GM19467 (cell line): ENCODE results near the gene TMEM91.

Source experiments
- ATAC-seq: cut with Tn5 transposase; IDR thresholded peaks from one replicate; pipeline ENCODE4 v1.9.1; 2021; ENCODE audit warnings: mild to moderate bottlenecking, moderate library complexity; ENCODE audit not compliant: unreplicated experiment

TMEM91 gene

DNA sequence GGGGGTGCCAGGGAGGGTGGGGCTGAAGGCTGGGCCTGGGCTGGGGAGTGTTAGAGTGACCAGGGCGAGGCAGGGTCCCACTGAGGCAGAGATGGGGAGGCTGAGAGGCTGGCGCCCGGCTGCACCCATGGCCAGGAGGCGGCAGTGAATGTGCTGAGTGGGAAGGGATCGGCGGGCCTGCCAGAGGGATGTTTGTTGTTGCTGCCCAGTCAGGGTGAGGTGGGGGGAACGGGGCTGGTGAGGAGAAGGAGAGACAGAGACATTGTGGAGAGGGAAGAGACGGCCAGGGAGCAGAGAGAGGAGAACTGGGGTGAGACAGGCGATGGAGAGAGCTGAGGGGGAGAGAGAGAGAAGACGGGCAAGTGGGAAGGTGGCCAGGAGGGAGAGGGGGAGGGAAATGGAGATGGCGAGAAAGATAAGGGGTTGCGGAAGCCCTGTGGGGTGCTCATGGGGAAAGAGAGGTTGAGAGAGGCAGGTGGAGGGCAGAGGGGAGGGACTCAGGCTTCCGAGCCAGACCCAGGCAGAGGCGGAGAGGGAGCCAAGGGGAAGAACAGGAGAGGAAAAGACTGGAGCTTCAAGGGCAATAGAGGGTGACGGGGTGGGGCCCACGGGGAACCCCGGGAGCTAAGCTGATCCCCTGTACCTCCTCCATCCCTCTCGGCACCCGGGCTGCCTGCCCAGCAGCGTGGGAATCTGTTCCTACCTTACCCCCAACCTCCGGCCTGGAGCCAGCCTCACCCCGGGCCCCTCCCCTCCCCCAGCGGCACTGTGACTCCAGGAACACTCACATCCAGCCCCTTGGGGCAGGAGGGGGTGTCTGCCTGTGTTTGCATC lies 51.5 kb downstream of the TMEM91 start:
- ATAC-seq: no peak

DNA sequence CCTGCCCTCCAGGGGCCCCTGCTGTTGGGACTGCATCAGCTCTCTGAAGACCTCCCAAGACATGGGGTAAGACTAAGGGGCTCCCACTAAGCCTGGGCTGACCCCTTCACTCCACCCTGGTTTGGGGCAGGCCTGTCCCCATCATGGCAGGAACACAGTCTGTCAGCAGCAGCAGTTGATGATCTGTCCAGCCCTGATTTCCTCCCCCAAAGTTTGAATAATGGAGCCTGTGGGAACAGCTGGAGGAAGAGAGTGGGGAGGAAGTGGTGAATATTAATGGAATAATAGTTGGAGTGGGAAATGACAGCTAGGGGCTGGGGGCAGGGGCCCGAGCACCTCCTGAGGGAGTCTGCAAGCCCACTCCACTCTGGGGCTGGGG lies 52.1 kb downstream of the TMEM91 start:
- no peak for ATAC-seq

DNA sequence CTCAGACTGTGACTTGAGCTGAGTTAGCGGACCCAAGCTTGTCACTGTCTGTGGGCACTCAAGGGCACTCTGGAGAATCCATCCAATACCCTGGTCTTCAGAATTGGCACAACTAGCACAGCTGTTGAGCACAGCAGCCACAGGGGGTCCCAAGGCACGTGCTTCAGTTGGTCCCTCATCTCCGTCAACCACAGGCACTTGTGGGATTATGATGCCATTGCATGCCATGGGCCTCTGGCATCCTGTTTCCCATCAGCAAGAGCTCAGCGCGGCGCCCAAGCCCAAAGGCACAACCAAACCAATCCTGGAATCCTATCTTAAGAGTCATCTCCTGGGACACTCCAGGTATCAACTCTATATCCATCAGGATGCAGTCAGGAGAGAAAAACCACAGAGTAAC lies 54.6 kb downstream of the TMEM91 start:
- no peak for ATAC-seq

DNA sequence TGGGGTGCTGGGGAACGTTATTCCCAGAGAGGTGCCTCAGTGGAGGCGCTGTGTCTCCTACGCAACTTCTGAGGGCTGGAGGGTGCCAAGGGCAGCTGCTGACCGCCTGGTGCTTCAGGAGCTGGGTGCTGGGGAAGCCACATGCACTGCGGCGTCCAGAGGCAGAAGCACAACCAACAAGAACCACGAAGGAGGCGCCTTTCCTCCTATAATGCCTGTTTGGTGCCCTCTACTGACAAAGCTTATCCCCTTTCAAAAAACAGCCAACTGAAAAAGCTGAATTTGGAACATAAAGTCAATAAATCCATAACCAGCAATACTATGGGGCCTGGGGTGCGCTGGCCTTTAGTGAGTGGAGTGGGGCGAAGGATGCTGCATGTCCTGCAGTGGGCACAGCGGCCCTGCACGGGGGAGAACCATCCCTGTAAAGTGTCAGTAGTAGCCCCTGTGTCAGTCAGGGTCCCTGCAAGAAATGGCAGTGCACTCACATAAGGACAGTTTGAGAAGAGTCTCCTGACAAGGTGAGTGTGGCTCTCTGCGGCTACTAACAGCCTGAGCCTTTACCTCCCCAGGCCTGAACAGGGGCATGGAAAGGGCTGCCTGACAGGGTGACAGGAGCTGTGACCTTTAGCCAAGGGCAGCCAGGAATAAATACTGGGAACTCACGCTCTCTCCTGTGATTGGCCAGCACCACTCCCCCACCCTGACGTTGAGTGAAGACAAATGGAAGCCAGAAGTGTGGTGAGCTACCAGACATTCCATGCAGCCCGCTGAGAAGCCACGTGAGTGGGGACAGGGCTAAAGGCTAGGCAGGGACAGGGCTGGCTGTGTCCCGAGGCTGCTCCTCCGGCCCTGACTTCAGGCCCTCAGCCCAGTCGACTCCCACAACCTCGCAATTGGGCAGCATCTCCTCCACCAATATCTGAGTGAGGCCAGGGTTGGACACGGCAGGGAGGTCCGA lies 55.4 kb downstream of the TMEM91 start:
- no peak for ATAC-seq

DNA sequence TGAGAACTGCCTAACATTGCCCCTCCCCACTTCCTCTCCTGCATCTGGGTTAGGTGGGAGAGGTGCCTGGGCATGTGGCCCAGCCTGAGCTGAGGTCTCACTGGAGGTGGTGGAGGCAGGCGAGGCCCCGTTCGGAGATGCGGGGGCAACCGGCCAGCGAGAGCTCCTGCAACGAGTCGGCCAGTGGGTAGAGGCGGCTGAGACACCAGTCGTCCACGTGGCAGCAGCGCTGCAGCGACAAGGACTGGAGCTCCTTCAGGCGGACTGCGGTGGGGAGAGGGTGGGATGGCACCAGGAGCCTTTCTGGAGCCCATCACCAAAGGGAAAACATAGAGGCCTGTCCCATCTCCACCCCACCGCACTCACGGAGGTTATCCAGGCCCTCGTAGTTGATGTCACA lies 56.8 kb downstream of the TMEM91 start:
- ATAC-seq: no peak
